ENCODE results near the gene FAM76A. TPM values are rescaled to one million over a fixed set of nuclear protein-coding genes. Genes with fewer than 3 reads are reported as not detected.
"Not testable (repeated sequence)": the region's sequence is repeated elsewhere in the genome, so short reads cannot be mapped to it uniquely, and the experiment has no call there.

The FAM76A gene
- total RNA-seq, 6 donors from 2014 or later, result 10.9 to 50.3 (median 21.2) TPM

DNA sequence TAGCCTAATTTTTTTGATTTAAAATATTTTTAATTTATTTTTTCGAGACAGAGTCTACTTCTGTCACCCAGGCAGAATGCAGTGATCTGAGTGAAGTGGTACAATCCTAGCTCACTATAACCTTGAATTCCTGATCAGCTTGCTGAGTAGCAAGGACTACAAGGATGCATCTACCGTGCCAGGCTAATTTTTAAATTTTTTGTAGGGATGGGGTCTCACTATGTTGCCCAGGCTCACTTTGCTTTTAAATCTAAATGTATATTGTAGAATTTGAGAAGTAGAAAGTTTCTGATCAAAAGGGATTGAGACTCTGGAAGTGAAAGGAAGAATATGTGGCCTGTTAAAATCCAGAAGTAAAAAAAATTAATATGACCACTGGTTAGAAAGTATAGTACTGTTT, 48.9 kb downstream of the FAM76A start:
- Histone ChIP-seq H3K4me1 (peaks cover 38 to 66% (median 56%) of the 10 kb centered on the region in 4 donors), H3K27ac (peak overlapping the region; percentile 96 to 99 (median 98)), H3K27me3 (no peaks in the 10 kb centered on the region), H3K36me3 (peaks cover 0 to 17% (median 5%) of the 10 kb centered on the region in 4 donors), H3K9me3 (no peaks in the 10 kb centered on the region), H3K4me3 (peak overlapping the region in 3 of 4 donors; percentile 77 to 92 (median 84))
- TF ChIP-seq POLR2AphosphoS5 (IDR thresholded peaks at IDR 0.05), result no peak
- TF ChIP-seq CTCF (IDR thresholded peaks at IDR 0.05), result no peak
- no peak for TF ChIP-seq EP300 (IDR thresholded peaks at IDR 0.05)
- TF ChIP-seq POLR2A (IDR thresholded peaks at IDR 0.05), result no peak
- DNase-seq (no peak), ATAC-seq (ENCODE audit: low FRiP score in 2 of 2) (no peak)
- 67 to 75% methylated on average over 2 of the region's 2 CpGs for WGBS, 2 donors

DNA sequence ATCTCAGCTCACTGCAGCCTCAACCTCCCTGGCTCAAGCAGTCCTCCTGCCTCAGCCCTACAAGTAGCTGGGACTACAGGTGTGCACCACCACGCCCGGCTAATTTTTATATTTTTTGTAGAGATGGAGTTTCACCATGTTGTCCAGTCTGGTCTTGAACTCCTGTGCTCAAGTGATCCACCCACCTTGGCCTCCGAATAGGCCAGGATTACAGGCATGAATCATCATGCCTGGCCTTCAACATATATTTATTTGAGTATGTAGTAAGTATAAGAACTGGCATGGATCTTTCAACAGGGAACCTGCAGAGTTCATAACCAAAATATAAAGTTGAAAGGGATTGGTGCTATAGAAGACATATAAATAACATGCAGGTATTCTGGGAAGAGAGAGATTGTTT, 49.6 kb downstream of the FAM76A start:
- peaks cover 40 to 71% (median 58%) of the 10 kb centered on the region in 4 donors for H3K4me1 ChIP-seq

DNA sequence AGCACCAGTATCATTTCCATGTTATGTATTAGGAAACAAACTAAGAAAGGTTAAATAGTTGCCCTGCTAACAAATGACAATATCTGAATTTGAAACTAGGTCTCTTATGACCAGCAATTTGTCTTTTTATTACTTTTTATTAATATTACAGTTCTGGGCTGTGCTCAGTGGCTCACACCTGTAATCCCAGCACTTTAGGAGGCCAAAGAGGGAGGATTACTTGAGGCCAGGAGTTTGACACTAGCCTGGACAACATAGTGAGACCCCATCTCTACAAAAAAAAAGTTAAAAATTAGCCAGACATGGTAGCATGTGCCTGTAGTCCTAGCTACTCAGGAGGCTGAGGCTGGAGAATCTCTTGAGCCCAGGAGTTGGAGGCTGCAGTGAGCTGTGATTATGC, 50.5 kb downstream of the FAM76A start:
- not testable (repeated sequence) for H3K27ac ChIP-seq; H3K4me3 ChIP-seq; ATAC-seq (ENCODE audit: low FRiP score in 2 of 2); DNase-seq; H3K9me3 ChIP-seq; H3K27me3 ChIP-seq
- Histone ChIP-seq H3K4me1 (peaks cover 40 to 80% (median 67%) of the 10 kb centered on the region in 4 donors), H3K36me3 (peaks cover 0 to 32% (median 8%) of the 10 kb centered on the region in 4 donors)

More for the DNA sequence above, 49.6 kb downstream of the FAM76A start:
- Histone ChIP-seq H3K4me3 (peak overlapping the region in 1 of 4 donors; percentile 84), H3K36me3 (peaks cover 0 to 24% (median 7%) of the 10 kb centered on the region in 4 donors), H3K27ac (peak overlapping the region in 3 of 4 donors; percentile 10 to 98 (median 98))
- WGBS, 2 donors, result 77 to 78% methylated on average over 3 of the region's 3 CpGs
- not testable (repeated sequence) for DNase-seq; H3K27me3 ChIP-seq; ATAC-seq (ENCODE audit: low FRiP score in 2 of 2); H3K9me3 ChIP-seq

DNA sequence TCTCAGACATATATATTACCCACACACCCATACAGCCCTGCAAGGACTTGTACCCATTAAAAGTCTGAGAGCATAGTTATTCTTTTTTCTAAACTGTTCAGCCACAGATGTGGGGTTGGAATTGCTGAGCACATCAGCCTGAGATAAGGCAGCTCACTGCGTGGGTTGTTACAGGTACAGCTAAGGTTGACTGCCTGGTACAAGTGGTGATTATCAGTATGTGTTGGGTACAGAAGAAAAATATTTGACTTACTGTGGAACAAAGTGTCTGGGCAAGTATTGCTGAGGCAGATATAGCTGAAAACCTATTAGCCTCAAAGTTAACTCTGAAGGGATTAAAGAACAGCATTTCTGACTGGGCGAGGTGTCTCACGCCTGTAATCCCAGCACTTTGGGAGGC, 52.3 kb downstream of the FAM76A start:
- 72 to 85% methylated on average over 2 to 3 of the region's 3 CpGs for WGBS, 2 donors
- ATAC-seq (ENCODE audit: low FRiP score in 2 of 2) (no peak), DNase-seq (no peak)
- no peaks in the 10 kb centered on the region for H3K9me3 ChIP-seq
- H3K36me3 ChIP-seq, result peaks cover 0 to 32% (median 10%) of the 10 kb centered on the region in 4 donors
- H3K27ac ChIP-seq, result peak overlapping the region in 2 of 4 donors; percentile 14 to 47
- TF ChIP-seq POLR2AphosphoS5 (IDR thresholded peaks at IDR 0.05) (no peak), EP300 (IDR thresholded peaks at IDR 0.05) (no peak), CTCF (IDR thresholded peaks at IDR 0.05) (no peak), POLR2A (IDR thresholded peaks at IDR 0.05) (no peak)
- H3K27me3 ChIP-seq, result no peaks in the 10 kb centered on the region
- H3K4me1 ChIP-seq, result peaks cover 42 to 76% (median 65%) of the 10 kb centered on the region in 4 donors
- no peak overlapping the region for H3K4me3 ChIP-seq

- no peak for ATAC-seq (ENCODE audit: low FRiP score in 2 of 2)
- Histone ChIP-seq H3K9me3 (no peaks in the 10 kb centered on the region), H3K4me1 (peaks cover 50 to 84% (median 69%) of the 10 kb centered on the region in 4 donors), H3K36me3 (peaks cover 0 to 32% (median 10%) of the 10 kb centered on the region in 4 donors), H3K4me3 (no peak overlapping the region), H3K27me3 (no peaks in the 10 kb centered on the region), H3K27ac (peak overlapping the region in 3 of 4 donors; percentile 31 to 48 (median 47))
- no peak for DNase-seq
- TF ChIP-seq POLR2A (IDR thresholded peaks at IDR 0.05) (no peak), EP300 (IDR thresholded peaks at IDR 0.05) (no peak), POLR2AphosphoS5 (IDR thresholded peaks at IDR 0.05) (no peak), CTCF (IDR thresholded peaks at IDR 0.05) (no peak)
- WGBS, 2 donors, result 58 to 72% methylated on average over 4 of the region's 4 CpGs
Measured at GRCh38 chr1:27779122-27779521, 53.4 kb downstream of the FAM76A start.

DNA sequence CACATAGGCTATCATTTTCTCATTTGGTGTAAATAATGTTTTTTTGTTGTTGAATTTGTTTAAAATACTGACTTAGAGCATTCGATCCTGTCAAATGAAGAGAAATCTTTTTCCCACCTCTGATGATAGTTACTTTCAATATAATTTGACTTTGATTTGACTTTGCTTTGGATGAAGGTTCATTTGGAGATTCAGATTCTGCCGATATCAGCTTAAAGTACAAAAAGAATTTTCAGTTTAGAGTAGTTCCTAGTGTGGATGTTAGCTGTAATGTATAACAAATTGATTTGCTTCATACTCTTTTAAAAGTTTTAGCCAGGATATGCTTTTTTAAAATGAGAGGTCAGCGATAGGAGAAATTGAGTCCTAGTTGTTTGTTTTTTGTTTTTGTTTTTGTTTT, 57.2 kb downstream of the FAM76A start:
- 92 to 98% methylated on average over 3 of the region's 3 CpGs for WGBS, 2 donors
- Histone ChIP-seq H3K27ac (peak overlapping the region in 2 of 4 donors; percentile 56 to 64), H3K9me3 (no peaks in the 10 kb centered on the region), H3K36me3 (peaks cover 0 to 17% (median 5%) of the 10 kb centered on the region in 4 donors), H3K4me1 (peaks cover 61 to 85% (median 73%) of the 10 kb centered on the region in 4 donors), H3K4me3 (no peak overlapping the region), H3K27me3 (no peaks in the 10 kb centered on the region)
- TF ChIP-seq POLR2AphosphoS5 (IDR thresholded peaks at IDR 0.05) (no peak), CTCF (IDR thresholded peaks at IDR 0.05) (no peak), POLR2A (IDR thresholded peaks at IDR 0.05) (no peak), EP300 (IDR thresholded peaks at IDR 0.05) (no peak)
- DNase-seq (no peak), ATAC-seq (ENCODE audit: low FRiP score in 2 of 2) (no peak)

Measured in upper lobe of left lung (tissue), 6 donors.